ENCODE data around the gene SNX3.

Gene SNX3

GRCh38 chr6:108163644-108164542 is 96.9 kb downstream of the SNX3 start:
- TF ChIP-seq JUND (IDR thresholded peaks at IDR 0.05; ENCODE audit: low read depth), result no peak
- DNase-seq (ENCODE audit: low read depth in 1 of 2, low spot score in 1 of 2), result no peak
- in situ Hi-C loops (cut with HindIII; ENCODE audit: low pct_unique_long_range_greater_than_20kb, low sequenced_read_pairs), result no loop called here

GRCh38 chr6:108163267-108163643 is 97.6 kb downstream of the SNX3 start:
- in situ Hi-C loops (cut with HindIII; ENCODE audit: low pct_unique_long_range_greater_than_20kb, low sequenced_read_pairs), result no loop called here
- DNase-seq (ENCODE audit: low read depth in 1 of 2, low spot score in 1 of 2), result no peak
- TF ChIP-seq JUND (IDR thresholded peaks at IDR 0.05; ENCODE audit: low read depth), result no peak

DNA sequence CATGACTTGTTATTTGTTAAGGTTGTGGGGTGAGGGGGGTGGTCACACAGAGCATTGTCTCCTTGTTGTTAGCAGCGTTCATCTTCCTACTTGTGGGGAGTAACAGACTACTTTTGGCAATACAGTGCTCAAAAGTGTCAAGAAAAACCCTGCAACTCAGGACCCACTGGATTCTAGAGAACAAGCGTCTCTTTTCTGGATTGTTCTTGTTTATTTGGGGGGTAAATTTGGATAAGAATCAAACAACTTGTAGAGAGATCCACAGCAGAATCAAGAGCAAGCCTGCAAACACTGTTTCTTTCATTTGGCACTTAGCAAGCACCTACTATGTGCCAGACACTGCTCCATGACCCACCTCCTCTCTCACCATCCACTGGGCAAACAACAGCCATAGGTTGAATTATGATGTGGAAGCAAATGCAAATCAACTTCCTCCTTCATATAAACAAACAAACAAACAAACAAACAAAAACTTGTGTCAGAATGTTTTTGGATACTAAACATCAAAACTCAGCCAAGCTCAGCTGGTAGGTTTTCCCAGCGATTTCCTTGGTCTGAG is 99.0 kb downstream of the SNX3 start:
- in situ Hi-C loops (cut with HindIII; ENCODE audit: low pct_unique_long_range_greater_than_20kb, low sequenced_read_pairs), result no loop called here
- no peak for TF ChIP-seq JUND (IDR thresholded peaks at IDR 0.05; ENCODE audit: low read depth)

More for the DNA sequence above, 99.0 kb downstream of the SNX3 start:
- no peak for DNase-seq (ENCODE audit: low read depth in 1 of 2, low spot score in 1 of 2)

All from T47D (cell line).